ENCODE results near the gene MAPKAPK2.
"Not testable (repeated sequence)": the region's sequence is repeated elsewhere in the genome, so short reads cannot be mapped to it uniquely, and the experiment has no call there.

Gene MAPKAPK2
- total RNA-seq = 138 reads per million, percentile 88 among the genes with 10 or more reads in this experiment

- peak; percentile 75 for DNase-seq
Observed at GRCh38 chr1:206684478-206685333, at the start of gene MAPKAPK2. MAPKAPK2 (plus strand) TSS chr1:206684905; CDS start chr1:206685230, 325 bp downstream.

- peak; percentile 86 for DNase-seq
Observed at GRCh38 chr1:206635080-206635977, 49.4 kb upstream of the MAPKAPK2 start, which contains the start of gene DYRK3. DYRK3 (plus strand) TSS chr1:206635536; CDS start chr1:206635704, 168 bp downstream.

GRCh38 chr1:206635978-206636345 lies 48.7 kb upstream of the MAPKAPK2 start:
- no peak for DNase-seq

DNA sequence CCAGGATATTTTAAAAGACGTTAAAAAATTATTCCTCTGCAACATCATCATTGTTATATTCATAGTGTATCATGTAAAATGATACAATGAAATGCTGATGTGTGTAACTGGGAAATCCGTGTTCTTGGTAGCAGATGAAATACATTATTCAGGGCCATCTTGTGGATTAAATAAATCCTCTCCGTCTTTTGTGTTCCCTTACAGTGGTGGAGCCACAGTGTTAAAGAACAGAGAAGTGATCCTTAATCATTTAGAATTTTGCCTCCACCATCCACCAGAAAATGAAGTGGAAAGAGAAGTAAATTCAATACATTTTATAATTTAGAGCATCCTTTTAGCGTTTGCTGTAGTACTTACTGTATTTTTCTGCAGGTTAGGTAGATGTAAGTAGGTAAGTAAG lies 48.0 kb upstream of the MAPKAPK2 start:
- no peak for DNase-seq

GRCh38 chr1:206637605-206638004 lies 47.1 kb upstream of the MAPKAPK2 start:
- no peak for DNase-seq

GRCh38 chr1:206642074-206642473 lies 42.6 kb upstream of the MAPKAPK2 start:
- DNase-seq = not testable (repeated sequence)

DNA sequence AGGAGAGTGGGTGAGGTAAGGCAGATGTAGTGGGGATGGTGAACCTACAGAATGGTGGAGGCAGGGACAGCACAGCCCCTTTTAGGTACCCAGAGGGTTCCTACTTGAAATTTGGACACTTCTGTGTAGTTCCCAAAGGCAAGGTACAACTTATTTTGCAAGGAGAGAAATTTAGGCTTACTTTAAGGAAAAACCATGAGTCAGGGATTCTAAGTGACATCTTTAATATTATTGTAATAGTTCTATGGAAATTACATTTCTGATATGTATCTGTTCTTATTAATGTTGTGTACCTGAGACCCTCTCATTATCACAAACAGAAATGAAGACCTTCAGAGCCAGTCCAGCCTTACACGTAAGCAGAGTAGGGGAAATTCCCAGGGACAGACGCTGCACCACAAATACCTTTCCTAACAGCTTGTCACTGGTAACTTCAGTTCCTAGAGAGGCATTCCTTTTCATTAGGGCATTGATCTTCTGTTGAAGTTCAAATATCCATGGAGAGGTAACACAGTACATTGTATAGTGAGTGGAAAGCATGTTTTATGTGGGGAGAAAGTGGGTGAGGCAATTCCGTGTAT lies 41.5 kb upstream of the MAPKAPK2 start:
- DNase-seq = no peak

GRCh38 chr1:206646504-206646903 lies 38.2 kb upstream of the MAPKAPK2 start:
- no peak for DNase-seq

- DNase-seq = no peak
Observed at GRCh38 chr1:206647224-206647623, 37.5 kb upstream of the MAPKAPK2 start.

GRCh38 chr1:206649261-206649921 lies 35.3 kb upstream of the MAPKAPK2 start:
- no peak for DNase-seq

DNA sequence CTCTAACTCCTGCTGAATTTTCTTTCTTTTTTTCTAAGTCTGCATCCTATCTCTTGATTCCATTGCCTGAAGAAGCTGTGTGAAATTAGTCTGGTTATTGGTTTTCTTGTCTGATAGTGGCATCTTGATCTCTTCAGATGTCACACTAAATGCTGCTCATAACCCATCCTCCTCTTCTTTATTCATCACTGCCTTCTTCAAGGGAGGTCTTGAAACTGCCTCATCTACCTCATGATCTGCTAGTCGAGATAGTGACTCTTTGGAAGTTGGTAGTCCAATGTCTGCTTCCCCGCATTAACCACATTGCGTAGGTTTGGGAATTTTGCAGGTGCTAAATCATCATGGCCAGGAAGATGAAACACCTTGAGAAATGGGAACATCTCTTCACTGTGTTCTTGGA lies 33.7 kb upstream of the MAPKAPK2 start:
- DNase-seq = no peak

DNA sequence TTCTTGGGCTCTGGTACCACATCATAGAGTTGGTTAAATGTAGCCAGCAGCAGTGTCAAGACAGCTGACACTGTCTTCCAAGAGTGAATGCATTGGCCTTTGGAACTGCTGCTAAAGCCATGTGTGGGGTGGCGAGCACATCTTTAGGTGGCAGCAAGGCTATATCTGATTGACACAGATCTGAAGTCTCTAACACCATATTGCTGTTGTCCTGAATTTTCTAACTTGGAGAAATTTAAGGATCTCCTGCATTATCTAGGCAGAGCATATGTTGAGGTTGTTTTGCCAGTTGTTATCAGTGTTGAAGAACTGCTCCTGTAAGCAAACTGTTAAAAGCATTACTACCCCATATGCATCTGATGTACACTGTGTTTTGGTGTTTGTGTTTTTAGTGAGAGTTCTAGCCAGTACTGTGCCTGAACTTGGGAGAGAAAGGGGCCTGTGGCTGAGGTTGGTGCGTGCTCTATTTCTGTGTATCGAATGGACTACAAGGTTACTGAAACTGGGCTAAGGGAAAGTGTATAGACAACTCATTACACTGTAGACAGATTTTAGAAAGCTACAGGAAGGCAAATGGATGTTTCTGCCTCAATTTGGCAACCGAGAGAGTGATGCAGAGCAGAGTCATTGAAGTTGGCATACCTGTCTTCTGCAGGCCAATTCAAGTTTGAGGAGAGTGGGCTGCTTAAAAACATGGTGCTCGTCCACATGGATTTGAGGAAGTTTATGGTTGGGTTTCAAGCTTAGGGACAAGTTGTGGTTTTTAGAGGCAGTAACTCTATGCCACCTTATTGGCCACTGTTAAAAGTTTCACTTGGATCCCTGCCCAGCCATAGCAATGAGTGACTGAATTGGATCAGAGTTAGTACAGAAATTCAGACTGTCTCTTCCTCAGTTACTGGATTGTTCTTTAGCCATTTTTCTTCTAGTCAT lies 32.5 kb upstream of the MAPKAPK2 start:
- DNase-seq = no peak

GRCh38 chr1:206653715-206654459 lies 30.8 kb upstream of the MAPKAPK2 start:
- DNase-seq = no peak

- no peak for DNase-seq
Observed at GRCh38 chr1:206654828-206655227, 29.9 kb upstream of the MAPKAPK2 start.

DNA sequence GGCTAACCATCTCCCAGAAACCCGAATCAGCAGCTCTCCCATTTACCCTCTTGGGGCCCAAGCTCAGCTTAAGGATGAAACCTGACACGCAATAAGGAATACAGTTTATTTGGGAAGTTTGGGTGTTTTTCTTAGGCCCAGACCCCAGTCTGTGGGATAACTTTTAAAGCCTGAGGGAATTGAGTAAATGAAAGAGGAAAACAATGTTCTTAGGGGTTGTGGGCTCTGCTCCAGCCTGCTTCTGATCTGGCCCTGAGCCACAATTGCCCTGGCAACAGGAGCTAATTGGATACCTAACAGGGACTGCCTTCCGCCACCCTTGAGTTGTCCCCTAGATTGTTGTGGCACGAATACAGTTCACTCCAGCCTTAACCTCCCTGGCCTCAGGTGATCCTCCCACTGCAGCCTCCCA lies 29.2 kb upstream of the MAPKAPK2 start:
- DNase-seq = no peak

- DNase-seq = no peak
Observed at GRCh38 chr1:206656936-206657335, 27.8 kb upstream of the MAPKAPK2 start.

DNA sequence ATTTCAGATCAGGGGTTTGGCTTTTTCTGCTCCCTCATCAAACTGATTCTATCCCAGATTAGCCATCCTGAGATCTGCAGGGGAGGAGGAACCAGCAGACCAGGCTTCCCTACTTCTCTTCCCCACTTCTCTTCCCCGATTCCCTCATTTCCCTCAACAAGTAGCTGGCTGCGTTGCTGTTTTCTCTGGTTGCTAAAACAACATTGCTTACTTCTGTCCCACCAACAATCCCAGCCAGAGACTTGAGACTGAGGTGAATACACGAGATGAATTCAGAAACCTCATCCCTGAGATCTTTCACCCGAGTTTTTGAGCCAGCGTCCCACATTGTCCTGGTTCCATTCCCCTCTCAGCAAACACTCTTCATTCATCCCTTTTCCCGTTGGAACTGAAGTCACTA lies 27.0 kb upstream of the MAPKAPK2 start:
- no peak for DNase-seq

- DNase-seq = no peak
Observed at GRCh38 chr1:206658264-206658980, 26.3 kb upstream of the MAPKAPK2 start.

DNA sequence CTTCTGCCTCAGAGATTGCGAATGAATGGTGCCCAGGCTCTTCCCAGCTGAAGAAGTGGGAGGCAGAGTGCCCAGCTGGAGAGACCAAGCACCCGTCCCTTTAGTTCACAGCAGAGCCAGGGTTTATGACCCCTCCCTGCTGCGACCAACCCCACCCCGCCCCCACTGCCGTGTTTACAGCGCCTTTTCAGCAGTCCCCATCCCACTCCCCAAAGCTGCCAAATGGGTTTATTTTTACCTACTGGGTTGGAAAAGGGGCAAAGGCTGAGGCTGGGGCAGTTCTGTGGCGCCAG lies 25.8 kb upstream of the MAPKAPK2 start:
- DNase-seq = no peak

DNA sequence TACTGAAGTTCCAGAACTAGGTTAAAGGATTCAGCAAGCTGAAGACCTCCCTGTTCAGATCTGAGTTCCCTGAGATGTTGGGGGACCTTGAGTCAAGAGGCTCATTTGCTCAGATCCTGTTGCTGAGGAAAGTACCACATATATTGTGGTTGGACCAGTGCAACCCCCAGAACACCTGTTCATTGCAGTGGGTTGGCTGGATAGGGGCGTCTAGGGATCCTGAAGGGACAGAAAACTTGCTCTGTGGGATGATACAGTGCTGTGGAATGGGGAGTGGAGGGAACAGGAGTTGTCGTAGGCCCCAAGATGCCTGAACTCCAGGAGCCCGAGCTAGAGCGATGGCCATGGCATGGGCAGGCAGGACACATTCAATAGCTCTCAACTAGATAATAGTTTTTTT lies 24.6 kb upstream of the MAPKAPK2 start:
- DNase-seq = no peak
